K562 (cell line): ENCODE results near the gene PDLIM5. TPM values are rescaled to one million over a fixed set of nuclear protein-coding genes. Genes with fewer than 3 reads are reported as not detected.

Source experiments
- CBFA2T3 ChIP-seq: fragments of 450-650 bp; IDR thresholded peaks from 2 replicates; pipeline ENCODE4 v1.6.1; 2017
- EP400 ChIP-seq: fragments of 450-650 bp; IDR thresholded peaks from 2 replicates; pipeline ENCODE4 v1.6.1; 2017; ENCODE audit warnings: antibody characterized with exemption, mild to moderate bottlenecking, moderate library complexity
- FOSL1 ChIP-seq: fragments of 200-800 bp; sonication (Bioruptor generic); conservative IDR thresholded peaks from 2 replicates; pipeline ENCODE4 v1.6.1; 2016; ENCODE audit warnings: missing genetic modification characterization, missing compliant biosample characterization
- FOXK2 ChIP-seq, 2 experiments: fragments of 450-650 bp; IDR thresholded peaks in 1 of 2; conservative IDR thresholded peaks in 1 of 2; 2 replicates each; pipeline ENCODE4 v1.6.1; 2016; ENCODE audit warnings: low read depth in 2 of 2, mild to moderate bottlenecking in 1 of 2
- GATA2 ChIP-seq: sonication (generic); formaldehyde crosslinking; IDR thresholded peaks from 2 replicates; pipeline ENCODE4 v1.4.0; 2020; ENCODE audit warnings: mild to moderate bottlenecking, missing genetic modification reagents
- HOXB6 ChIP-seq: fragments of 250-450 bp; sonication (Bioruptor Pico); IDR thresholded peaks from 2 replicates; pipeline ENCODE4 v1.5.1; 2022; ENCODE audit warnings: mild to moderate bottlenecking, borderline replicate concordance
- KAT2B ChIP-seq: IDR thresholded peaks from one replicate; pipeline ENCODE4 v1.6.1; 2012; ENCODE audit warnings: low read depth, mild to moderate bottlenecking, control low read depth, inconsistent platforms, low read length, moderate library complexity
- KDM5B ChIP-seq: fragments of 200-600 bp; sonication (generic); IDR thresholded peaks from 2 replicates; pipeline ENCODE4 v1.6.1; 2012; ENCODE audit warnings: low read depth, mild to moderate bottlenecking, moderate library complexity, low read length, control low read depth, inconsistent platforms; ENCODE audit not compliant: insufficient replicate concordance
- KLF16 ChIP-seq: IDR thresholded peaks from 2 replicates; pipeline ENCODE4 v1.6.1; 2016; ENCODE audit warnings: antibody characterized with exemption
- NCOR1 ChIP-seq: fragments of 450-650 bp; IDR thresholded peaks from 2 replicates; pipeline ENCODE4 v1.6.1; 2016; ENCODE audit warnings: mild to moderate bottlenecking, moderate library complexity
- POLR2AphosphoS5 ChIP-seq: IDR thresholded peaks from 2 replicates; pipeline ENCODE4 v1.6.1; 2011; ENCODE audit warnings: mild to moderate bottlenecking, low read depth, low read length, moderate library complexity; ENCODE audit not compliant: control insufficient read depth, insufficient read depth
- POLR2H ChIP-seq: IDR thresholded peaks from 2 replicates; pipeline ENCODE4 v1.6.1; 2016; ENCODE audit warnings: missing genetic modification characterization, low read depth, mild to moderate bottlenecking, control low read depth, missing compliant biosample characterization, moderate library complexity
- POLR3G ChIP-seq: IDR thresholded peaks from 2 replicates; pipeline ENCODE4 v1.6.1; 2011; ENCODE audit not compliant: insufficient read length, insufficient replicate concordance; ENCODE audit errors: extremely low read depth
- RNF2 ChIP-seq: sonication (generic); IDR thresholded peaks from 2 replicates; pipeline ENCODE4 v1.6.1; 2016
- SP2 ChIP-seq: IDR thresholded peaks from 2 replicates; pipeline ENCODE4 v1.6.1; 2011; ENCODE audit warnings: mild to moderate bottlenecking, low read depth, low read length, moderate library complexity; ENCODE audit not compliant: poor library complexity, severe bottlenecking; ENCODE audit errors: extremely low read depth
- TAF9B ChIP-seq: fragments of 450-650 bp; IDR thresholded peaks from 2 replicates; pipeline ENCODE4 v1.6.1; 2018; ENCODE audit warnings: mild to moderate bottlenecking; ENCODE audit not compliant: partially characterized antibody
- TCF3 ChIP-seq: sonication (generic); formaldehyde crosslinking; IDR thresholded peaks from 2 replicates; pipeline ENCODE4 v1.4.0; 2020; ENCODE audit warnings: mild to moderate bottlenecking, missing genetic modification reagents
- ZBTB1 ChIP-seq: sonication (generic); formaldehyde crosslinking; IDR thresholded peaks from 2 replicates; pipeline ENCODE4 v1.8.1; 2023; ENCODE audit warnings: missing genetic modification reagents, low read depth, mild to moderate bottlenecking, borderline replicate concordance
- ZNF124 ChIP-seq: sonication (generic); formaldehyde crosslinking; IDR thresholded peaks from 2 replicates; pipeline ENCODE4 v1.8.1; 2022; ENCODE audit warnings: missing genetic modification reagents
- polyA plus RNA-seq, 8 experiments: library from polyadenylated mRNA; depleted of rRNA in 4 of 8; stranded (reverse) in 5 of 8; unstranded in 3 of 8; fragments of >200 nt; fragmentation: Nextera tagmentation in 2 of 8; fragmentation: Illumina TruSeq in 1 of 8; extraction: Ambion mirVana in 2 of 8; extraction: Trizol in 1 of 8; gene quantifications; 2 replicates each; pipeline versions ENCODE4 v1.2.1 to v1.2.3, GENCODE V29; 2011 to 2014; ENCODE audit warnings: inconsistent platforms in 1 of 8, missing spikeins in 1 of 8
- total RNA-seq, 7 experiments: library from RNA; depleted of rRNA in 6 of 7; stranded (reverse); fragments of >200 nt in 6 of 7; fragmentation: Illumina TruSeq in 2 of 7; extraction: Trizol in 2 of 7; gene quantifications; 2 replicates each; pipeline versions ENCODE4 v1.2.1 to v1.2.3, GENCODE V29; 2011 to 2021; ENCODE audit warnings: low replicate concordance in 1 of 7
- TF ChIP-seq, protein P1 (sequence below), 2 experiments: fragments of 150-350 bp in 1 of 2; IDR thresholded peaks; 2 replicates each; pipeline ENCODE4 v1.6.1; 2012 to 2016; ENCODE audit warnings: low read depth in 2 of 2, low read length in 2 of 2, mild to moderate bottlenecking in 1 of 2, moderate library complexity in 1 of 2
- TF ChIP-seq, protein P2 (sequence below): fragments of 250-450 bp; sonication (Bioruptor Pico); IDR thresholded peaks from 2 replicates; pipeline ENCODE4 v1.5.0; 2021; ENCODE audit warnings: mild to moderate bottlenecking, borderline replicate concordance
- TF ChIP-seq, protein P3 (sequence below), 2 experiments: fragments of 450-650 bp; conservative IDR thresholded peaks; 2 replicates each; pipeline ENCODE4 v1.6.1; 2017; ENCODE audit warnings: mild to moderate bottlenecking in 2 of 2, moderate library complexity in 2 of 2

PDLIM5 gene
- total and polyA plus RNA-seq, 9 of the 15 experiments (the other 6 are each of a cell fraction or from before 2014, with no cell fraction given) = 36.9 to 127 (median 62.5) TPM

DNA sequence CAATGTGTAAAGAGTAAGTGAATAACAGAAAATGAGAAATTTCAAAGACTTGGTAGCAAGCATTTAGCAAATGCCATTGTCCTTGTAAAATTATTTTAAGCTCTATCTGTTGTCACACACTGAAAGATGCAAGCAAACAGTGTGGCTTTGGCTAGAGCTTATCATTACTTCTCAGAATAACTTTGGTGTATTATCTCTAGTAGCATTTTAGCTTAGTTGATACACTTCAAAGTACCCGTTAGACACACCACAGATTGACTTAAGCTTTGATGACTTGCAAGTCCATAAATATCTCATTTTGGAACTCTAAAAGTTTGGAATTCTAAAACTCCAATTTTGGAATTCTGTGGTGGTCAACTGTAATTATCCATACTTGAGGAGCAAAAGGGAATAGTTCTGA lies 98.6 kb downstream of the PDLIM5 start (continued):
- TF ChIP-seq, protein P1, sequence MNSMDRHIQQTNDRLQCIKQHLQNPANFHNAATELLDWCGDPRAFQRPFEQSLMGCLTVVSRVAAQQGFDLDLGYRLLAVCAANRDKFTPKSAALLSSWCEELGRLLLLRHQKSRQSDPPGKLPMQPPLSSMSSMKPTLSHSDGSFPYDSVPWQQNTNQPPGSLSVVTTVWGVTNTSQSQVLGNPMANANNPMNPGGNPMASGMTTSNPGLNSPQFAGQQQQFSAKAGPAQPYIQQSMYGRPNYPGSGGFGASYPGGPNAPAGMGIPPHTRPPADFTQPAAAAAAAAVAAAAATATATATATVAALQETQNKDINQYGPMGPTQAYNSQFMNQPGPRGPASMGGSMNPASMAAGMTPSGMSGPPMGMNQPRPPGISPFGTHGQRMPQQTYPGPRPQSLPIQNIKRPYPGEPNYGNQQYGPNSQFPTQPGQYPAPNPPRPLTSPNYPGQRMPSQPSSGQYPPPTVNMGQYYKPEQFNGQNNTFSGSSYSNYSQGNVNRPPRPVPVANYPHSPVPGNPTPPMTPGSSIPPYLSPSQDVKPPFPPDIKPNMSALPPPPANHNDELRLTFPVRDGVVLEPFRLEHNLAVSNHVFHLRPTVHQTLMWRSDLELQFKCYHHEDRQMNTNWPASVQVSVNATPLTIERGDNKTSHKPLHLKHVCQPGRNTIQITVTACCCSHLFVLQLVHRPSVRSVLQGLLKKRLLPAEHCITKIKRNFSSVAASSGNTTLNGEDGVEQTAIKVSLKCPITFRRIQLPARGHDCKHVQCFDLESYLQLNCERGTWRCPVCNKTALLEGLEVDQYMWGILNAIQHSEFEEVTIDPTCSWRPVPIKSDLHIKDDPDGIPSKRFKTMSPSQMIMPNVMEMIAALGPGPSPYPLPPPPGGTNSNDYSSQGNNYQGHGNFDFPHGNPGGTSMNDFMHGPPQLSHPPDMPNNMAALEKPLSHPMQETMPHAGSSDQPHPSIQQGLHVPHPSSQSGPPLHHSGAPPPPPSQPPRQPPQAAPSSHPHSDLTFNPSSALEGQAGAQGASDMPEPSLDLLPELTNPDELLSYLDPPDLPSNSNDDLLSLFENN (IDR thresholded peaks at IDR 0.05; ENCODE audit: low read depth in 2 of 2, low read length in 2 of 2) = peak in 1 of 2 experiments; percentile 86; a peak in 2 of 4 replicates
- TF ChIP-seq NCOR1 (peak; percentile 93), EP400 (0 out of 2 replicates have a peak, but pooled peaks have one; percentile 37), POLR2H (tag) (no peak), KDM5B (no peak), KLF16 (peak; percentile 89), TAF9B (peak; percentile 24), HOXB6 (no peak), ZNF124 (no peak), RNF2 (peak; percentile 84), KAT2B (no peak), GATA2 (CRISPR knock-in tag) (peak; percentile 66), FOSL1 (tag) (peak; percentile 64), POLR3G (no peak), ZBTB1 (no peak), SP2 (no peak), POLR2AphosphoS5 (peak; percentile 66), CBFA2T3 (peak; percentile 97), TCF3 (CRISPR knock-in tag) (peak; percentile 95), FOXK2 (conservative IDR thresholded peaks at IDR 0.05 in 1 of 2, IDR thresholded peaks at IDR 0.05 in 1 of 2; ENCODE audit: low read depth in 2 of 2) (no peak)
- TF ChIP-seq, protein P2, sequence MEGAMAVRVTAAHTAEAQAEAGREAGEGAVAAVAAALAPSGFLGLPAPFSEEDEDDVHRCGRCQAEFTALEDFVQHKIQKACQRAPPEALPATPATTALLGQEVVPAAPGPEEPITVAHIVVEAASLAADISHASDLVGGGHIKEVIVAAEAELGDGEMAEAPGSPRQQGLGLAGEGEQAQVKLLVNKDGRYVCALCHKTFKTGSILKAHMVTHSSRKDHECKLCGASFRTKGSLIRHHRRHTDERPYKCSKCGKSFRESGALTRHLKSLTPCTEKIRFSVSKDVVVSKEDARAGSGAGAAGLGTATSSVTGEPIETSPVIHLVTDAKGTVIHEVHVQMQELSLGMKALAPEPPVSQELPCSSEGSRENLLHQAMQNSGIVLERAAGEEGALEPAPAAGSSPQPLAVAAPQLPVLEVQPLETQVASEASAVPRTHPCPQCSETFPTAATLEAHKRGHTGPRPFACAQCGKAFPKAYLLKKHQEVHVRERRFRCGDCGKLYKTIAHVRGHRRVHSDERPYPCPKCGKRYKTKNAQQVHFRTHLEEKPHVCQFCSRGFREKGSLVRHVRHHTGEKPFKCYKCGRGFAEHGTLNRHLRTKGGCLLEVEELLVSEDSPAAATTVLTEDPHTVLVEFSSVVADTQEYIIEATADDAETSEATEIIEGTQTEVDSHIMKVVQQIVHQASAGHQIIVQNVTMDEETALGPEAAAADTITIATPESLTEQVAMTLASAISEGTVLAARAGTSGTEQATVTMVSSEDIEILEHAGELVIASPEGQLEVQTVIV = no peak
- TF ChIP-seq, protein P3, sequence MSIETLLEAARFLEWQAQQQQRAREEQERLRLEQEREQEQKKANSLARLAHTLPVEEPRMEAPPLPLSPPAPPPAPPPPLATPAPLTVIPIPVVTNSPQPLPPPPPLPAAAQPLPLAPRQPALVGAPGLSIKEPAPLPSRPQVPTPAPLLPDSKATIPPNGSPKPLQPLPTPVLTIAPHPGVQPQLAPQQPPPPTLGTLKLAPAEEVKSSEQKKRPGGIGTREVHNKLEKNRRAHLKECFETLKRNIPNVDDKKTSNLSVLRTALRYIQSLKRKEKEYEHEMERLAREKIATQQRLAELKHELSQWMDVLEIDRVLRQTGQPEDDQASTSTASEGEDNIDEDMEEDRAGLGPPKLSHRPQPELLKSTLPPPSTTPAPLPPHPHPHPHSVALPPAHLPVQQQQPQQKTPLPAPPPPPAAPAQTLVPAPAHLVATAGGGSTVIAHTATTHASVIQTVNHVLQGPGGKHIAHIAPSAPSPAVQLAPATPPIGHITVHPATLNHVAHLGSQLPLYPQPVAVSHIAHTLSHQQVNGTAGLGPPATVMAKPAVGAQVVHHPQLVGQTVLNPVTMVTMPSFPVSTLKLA (conservative IDR thresholded peaks at IDR 0.05) = 0 out of 4 replicates have a peak, but pooled peaks of 1 of the 2 experiments have one; percentile 45
